ENCODE measurements around the gene LZTS2. TPM values are rescaled to one million over a fixed set of nuclear protein-coding genes. Genes with fewer than 3 reads are reported as not detected.

The LZTS2 gene
- total RNA-seq, 1 donor from 2014 or later: 56.7 TPM

GRCh38 chr10:100986623-100986951 lies 13.0 kb upstream of the LZTS2 start:
- no peak for DNase-seq
- no peak for TF ChIP-seq CTCF (IDR thresholded peaks at IDR 0.05; ENCODE audit: partially characterized antibody, unreplicated experiment)
- Mint-ChIP-seq H3K36me3 (ENCODE audit: unreplicated experiment) (no peaks in the 10 kb centered on the region), H3K27ac (ENCODE audit: unreplicated experiment) (no peak overlapping the region), H3K4me3 (ENCODE audit: unreplicated experiment) (peak overlapping the region; percentile 99), H3K9me3 (ENCODE audit: unreplicated experiment) (peaks cover 5% of the 10 kb centered on the region), H3K27me3 (ENCODE audit: unreplicated experiment) (peaks cover 10% of the 10 kb centered on the region), H3K4me1 (ENCODE audit: low read depth, unreplicated experiment) (peaks cover 7% of the 10 kb centered on the region)

GRCh38 chr10:100986952-100987684 lies 12.5 kb upstream of the LZTS2 start, which contains the start of the genes MRPL43 and TWNK:
Gene MRPL43 (minus strand): TSS chr10:100987497. CDS start chr10:100987443, 54 bp downstream.
Gene TWNK (plus strand): TSS chr10:100987543. CDS start chr10:100988211, 668 bp downstream.
- H3K4me1 Mint-ChIP-seq (ENCODE audit: low read depth, unreplicated experiment): peaks cover 7% of the 10 kb centered on the region
- peak; percentile 90 for DNase-seq
- peaks cover 5% of the 10 kb centered on the region for H3K9me3 Mint-ChIP-seq (ENCODE audit: unreplicated experiment)
- H3K4me3 Mint-ChIP-seq (ENCODE audit: unreplicated experiment): peak within 1 kb of the TSS; percentile 99
- H3K27ac Mint-ChIP-seq (ENCODE audit: unreplicated experiment): peak within 1 kb of the TSS; percentile 83
- TF ChIP-seq CTCF (IDR thresholded peaks at IDR 0.05; ENCODE audit: partially characterized antibody, unreplicated experiment): no peak
- H3K36me3 Mint-ChIP-seq (ENCODE audit: unreplicated experiment): no peaks in the 10 kb centered on the region
- peaks cover 10% of the 10 kb centered on the region for H3K27me3 Mint-ChIP-seq (ENCODE audit: unreplicated experiment)

- DNase-seq: no peak
- peaks cover 7% of the 10 kb centered on the region for H3K4me1 Mint-ChIP-seq (ENCODE audit: low read depth, unreplicated experiment)
Measured at GRCh38 chr10:100987685-100988049, 11.9 kb upstream of the LZTS2 start.

GRCh38 chr10:100988166-100988565 lies 11.4 kb upstream of the LZTS2 start:
- Mint-ChIP-seq H3K9me3 (ENCODE audit: unreplicated experiment) (peaks cover 5% of the 10 kb centered on the region), H3K27me3 (ENCODE audit: unreplicated experiment) (peaks cover 4% of the 10 kb centered on the region), H3K27ac (ENCODE audit: unreplicated experiment) (no peak overlapping the region), H3K4me3 (ENCODE audit: unreplicated experiment) (peak overlapping the region; percentile 99), H3K36me3 (ENCODE audit: unreplicated experiment) (no peaks in the 10 kb centered on the region), H3K4me1 (ENCODE audit: low read depth, unreplicated experiment) (peaks cover 7% of the 10 kb centered on the region)
- no peak for DNase-seq
- TF ChIP-seq CTCF (IDR thresholded peaks at IDR 0.05; ENCODE audit: partially characterized antibody, unreplicated experiment): no peak

More at GRCh38 chr10:100987685-100988049, 11.9 kb upstream of the LZTS2 start:
- Mint-ChIP-seq H3K36me3 (ENCODE audit: unreplicated experiment) (no peaks in the 10 kb centered on the region), H3K27ac (ENCODE audit: unreplicated experiment) (peak overlapping the region; percentile 83), H3K27me3 (ENCODE audit: unreplicated experiment) (peaks cover 5% of the 10 kb centered on the region), H3K9me3 (ENCODE audit: unreplicated experiment) (peaks cover 5% of the 10 kb centered on the region), H3K4me3 (ENCODE audit: unreplicated experiment) (peak overlapping the region; percentile 99)
- TF ChIP-seq CTCF (IDR thresholded peaks at IDR 0.05; ENCODE audit: partially characterized antibody, unreplicated experiment): no peak

- H3K9me3 Mint-ChIP-seq (ENCODE audit: unreplicated experiment): peaks cover 5% of the 10 kb centered on the region
- no peak overlapping the region for H3K27ac Mint-ChIP-seq (ENCODE audit: unreplicated experiment)
- H3K36me3 Mint-ChIP-seq (ENCODE audit: unreplicated experiment): no peaks in the 10 kb centered on the region
- no peak for TF ChIP-seq CTCF (IDR thresholded peaks at IDR 0.05; ENCODE audit: partially characterized antibody, unreplicated experiment)
- no peak for DNase-seq
- peaks cover 7% of the 10 kb centered on the region for H3K4me1 Mint-ChIP-seq (ENCODE audit: low read depth, unreplicated experiment)
- no peak overlapping the region for H3K4me3 Mint-ChIP-seq (ENCODE audit: unreplicated experiment)
- H3K27me3 Mint-ChIP-seq (ENCODE audit: unreplicated experiment): peaks cover 4% of the 10 kb centered on the region
Measured at GRCh38 chr10:100989088-100989487, 10.5 kb upstream of the LZTS2 start.

Measured in glutamatergic neuron (in vitro differentiated cells).